GM12892 (cell line): ENCODE measurements around the gene UPK3B.
"Not testable (repeated sequence)": the region's sequence is repeated elsewhere in the genome, so short reads cannot be mapped to it uniquely, and the experiment has no call there.

Experiments used
- DNase-seq: peaks from one replicate; pipeline ENCODE4 v3.0.0; 2011; ENCODE audit not compliant: insufficient read length
- FAIRE-seq: peaks from 2 replicates; lab custom pipeline; 2011; peaks lifted over from hg19 to GRCh38; lab: Jason Lieb, UNC
- POLR2A ChIP-seq: IDR thresholded peaks from 2 replicates; pipeline ENCODE4 v1.6.1; 2011; ENCODE audit warnings: low read depth, low read length, control low read depth
- POLR2AphosphoS5 ChIP-seq: IDR thresholded peaks from 2 replicates; pipeline ENCODE4 v1.6.1; 2011; ENCODE audit warnings: low read depth, low read length, control low read depth
- TAF1 ChIP-seq: IDR thresholded peaks from 2 replicates; pipeline ENCODE4 v1.6.1; 2011; ENCODE audit warnings: low read depth, mild to moderate bottlenecking, control low read depth, low read length, borderline replicate concordance

The UPK3B gene

GRCh38 chr7:76505168-76506080, 4.9 kb upstream of the UPK3B start:
- FAIRE-seq: no peak
- no peak for DNase-seq
- TF ChIP-seq TAF1 (no peak), POLR2AphosphoS5 (no peak), POLR2A (no peak)

GRCh38 chr7:76506081-76506440, 4.3 kb upstream of the UPK3B start:
- TF ChIP-seq TAF1 (no peak), POLR2A (no peak)
- no peak for DNase-seq
- no peak for FAIRE-seq

- not testable (repeated sequence) for FAIRE-seq, DNase-seq
These were observed 3.7 kb upstream of the UPK3B start for GRCh38 chr7:76506643-76507042.

GRCh38 chr7:76507723-76508406, 2.5 kb upstream of the UPK3B start:
- TF ChIP-seq POLR2AphosphoS5 (no peak), TAF1 (no peak), POLR2A (no peak)
- FAIRE-seq: no peak
- DNase-seq: no peak

GRCh38 chr7:76511200-76511910, 1.0 kb downstream of the UPK3B start:
- FAIRE-seq: not testable (repeated sequence)

GRCh38 chr7:76511911-76512885, 1.8 kb downstream of the UPK3B start:
- DNase-seq, FAIRE-seq: not testable (repeated sequence)

More at GRCh38 chr7:76511200-76511910, 1.0 kb downstream of the UPK3B start:
- not testable (repeated sequence) for DNase-seq

- no peak for TF ChIP-seq POLR2AphosphoS5
- no peak for TF ChIP-seq TAF1
- no peak for TF ChIP-seq POLR2A
- no peak for DNase-seq
- no peak for FAIRE-seq
These were observed 2.8 kb downstream of the UPK3B start for GRCh38 chr7:76512941-76513816.

GRCh38 chr7:76513817-76514799, 3.8 kb downstream of the UPK3B start:
- TF ChIP-seq POLR2A (no peak), TAF1 (no peak), POLR2AphosphoS5 (no peak)
- no peak for FAIRE-seq
- DNase-seq: no peak

- no peak for TF ChIP-seq POLR2A
- no peak for TF ChIP-seq TAF1
- no peak for TF ChIP-seq POLR2AphosphoS5
- DNase-seq (no peak), FAIRE-seq (no peak)
These were observed 4.8 kb downstream of the UPK3B start for GRCh38 chr7:76514926-76515771.
